ENCODE results near the gene EIF2B2.

GRCh38 chr14:74975059-74975810, 27.5 kb upstream of the EIF2B2 start:
- TF ChIP-seq CTCF (conservative IDR thresholded peaks at IDR 0.05; ENCODE audit: low read length) = no peak
- TF ChIP-seq EZH2phosphoT487 (IDR thresholded peaks at IDR 0.05; ENCODE audit: borderline replicate concordance) = no peak
